GM12878 (cell line): ENCODE results near the gene OSBPL3.

Experiments
- ZNF384 ChIP-seq: IDR thresholded peaks from 2 replicates; pipeline ENCODE4 v1.6.1; 2012; ENCODE audit warnings: low read depth, mild to moderate bottlenecking, low read length, improper control_type of control experiment, borderline replicate concordance
- TF ChIP-seq, protein P1 (sequence below): IDR thresholded peaks from 2 replicates; pipeline ENCODE4 v1.6.1; 2011; ENCODE audit warnings: low read depth, mild to moderate bottlenecking, low read length, moderate library complexity, borderline replicate concordance; ENCODE audit errors: extremely low read depth
- TF ChIP-seq, protein P2 (sequence below): IDR thresholded peaks from 2 replicates; pipeline ENCODE4 v1.6.1; 2012; ENCODE audit warnings: low read depth, low read length, improper control_type of control experiment

DNA sequence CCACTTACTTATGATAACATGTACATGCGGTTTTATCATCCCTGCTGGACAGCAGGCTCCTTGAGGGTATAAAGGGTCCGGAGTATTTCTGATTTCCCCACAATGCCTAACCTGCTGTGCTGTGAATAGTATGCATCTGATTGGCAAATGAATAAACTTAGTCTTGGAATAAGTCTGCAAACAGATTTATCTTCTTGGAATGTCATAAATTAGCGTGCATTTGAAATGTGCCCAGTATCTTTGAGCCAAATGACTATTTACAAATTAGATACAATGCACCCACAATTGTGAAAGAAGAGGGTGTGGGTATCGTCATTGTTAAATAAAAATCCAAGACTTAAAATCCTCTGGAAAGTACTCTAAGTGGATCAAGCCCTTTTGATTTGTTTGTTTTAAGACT lies 106.0 kb downstream of the OSBPL3 start:
- TF ChIP-seq, protein P1, sequence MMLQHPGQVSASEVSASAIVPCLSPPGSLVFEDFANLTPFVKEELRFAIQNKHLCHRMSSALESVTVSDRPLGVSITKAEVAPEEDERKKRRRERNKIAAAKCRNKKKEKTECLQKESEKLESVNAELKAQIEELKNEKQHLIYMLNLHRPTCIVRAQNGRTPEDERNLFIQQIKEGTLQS: no peak
- TF ChIP-seq, protein P2, sequence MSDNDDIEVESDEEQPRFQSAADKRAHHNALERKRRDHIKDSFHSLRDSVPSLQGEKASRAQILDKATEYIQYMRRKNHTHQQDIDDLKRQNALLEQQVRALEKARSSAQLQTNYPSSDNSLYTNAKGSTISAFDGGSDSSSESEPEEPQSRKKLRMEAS: no peak
- TF ChIP-seq ZNF384: no peak
